Tongue (tissue), 1 donor: ENCODE measurements around the gene BCS1L. TPM values are rescaled to one million over a fixed set of nuclear protein-coding genes. Genes with fewer than 3 reads are reported as not detected.

Source experiments
- total RNA-seq: library from RNA; depleted of rRNA; stranded (reverse); fragments of >200 nt; gene quantifications from one replicate; pipeline ENCODE4 v1.2.3, GENCODE V29; 2014

Gene BCS1L
- total RNA-seq, 1 donor from 2014 or later: 26.2 TPM

Other genes starting within 250 kb of the BCS1L start
- gene VIL1, start 240.6 kb upstream of the BCS1L start, total RNA-seq: not detected
- 30.8 TPM for gene USP37, start 91.3 kb upstream of the BCS1L start, total RNA-seq
- gene CNOT9, start 90.8 kb upstream of the BCS1L start, total RNA-seq: 38.2 TPM
- gene PLCD4, start 51.8 kb upstream of the BCS1L start, total RNA-seq: 31.0 TPM
- 14.3 TPM for gene ZNF142, start 60 bp upstream of the BCS1L start, total RNA-seq
- gene RNF25, start 12.3 kb downstream of the BCS1L start, total RNA-seq: 8.5 TPM
- gene STK36, start 12.4 kb downstream of the BCS1L start, total RNA-seq: 20.6 TPM
- gene TTLL4, start 51.2 kb downstream of the BCS1L start, total RNA-seq: 14.0 TPM
- 19.8 TPM for gene CYP27A1, start 122.5 kb downstream of the BCS1L start, total RNA-seq
- 19.7 TPM for gene PRKAG3, start 172.1 kb downstream of the BCS1L start, total RNA-seq
- gene WNT6, start 200.1 kb downstream of the BCS1L start, total RNA-seq: 1.9 TPM
- gene WNT10A, start 221.2 kb downstream of the BCS1L start, total RNA-seq: 5.7 TPM